GM19397 (cell line): ENCODE results near the gene MECR.

Source experiments
- ATAC-seq: cut with Tn5 transposase; IDR thresholded peaks from one replicate; pipeline ENCODE4 v1.9.1; 2021; ENCODE audit warnings: mild to moderate bottlenecking, moderate library complexity; ENCODE audit not compliant: unreplicated experiment

Gene MECR

DNA sequence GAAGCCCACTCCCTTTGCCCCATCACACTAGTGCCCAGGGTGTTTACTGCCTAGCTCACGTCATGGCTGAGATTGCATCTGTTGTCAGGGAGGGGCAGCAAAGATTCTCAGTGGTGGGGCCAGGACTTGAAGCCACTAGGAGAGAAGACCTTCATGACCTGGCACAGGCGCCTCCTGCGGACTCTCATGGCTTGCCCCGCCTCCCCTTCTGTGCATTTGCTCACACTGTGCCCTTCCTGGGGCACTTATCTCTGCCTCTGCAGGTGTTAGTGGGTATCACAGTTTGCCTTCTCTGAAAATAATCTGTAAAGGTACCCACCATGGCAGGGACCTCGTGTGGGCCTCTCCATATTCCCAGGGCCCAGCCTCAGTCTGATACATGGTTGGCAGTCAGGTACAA lies 25.7 kb upstream of the MECR start:
- no peak for ATAC-seq

DNA sequence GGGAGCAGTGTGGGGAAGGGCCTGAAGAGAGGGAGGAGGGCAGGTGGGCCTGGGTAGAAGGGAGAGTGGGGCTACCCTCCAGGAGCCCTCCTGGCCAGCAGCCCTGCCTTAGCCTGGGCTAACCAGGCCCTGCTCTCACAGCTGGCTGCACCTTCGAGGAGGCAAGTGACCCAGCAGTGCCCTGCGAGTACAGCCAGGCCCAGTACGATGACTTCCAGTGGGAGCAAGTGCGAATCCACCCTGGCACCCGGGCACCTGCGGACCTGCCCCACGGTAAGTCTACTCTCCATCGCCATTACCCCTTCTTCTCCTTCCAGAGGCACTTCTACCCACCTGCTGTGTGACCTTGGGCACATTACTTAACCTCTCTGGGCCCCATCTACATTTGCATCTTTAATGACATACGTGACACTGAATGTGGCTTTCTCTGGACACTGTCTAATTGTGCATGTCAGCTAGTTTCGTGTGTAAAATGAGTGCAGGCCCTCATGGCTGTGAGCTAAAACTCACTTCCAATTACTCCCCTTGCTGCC lies 24.5 kb upstream of the MECR start:
- no peak for ATAC-seq

DNA sequence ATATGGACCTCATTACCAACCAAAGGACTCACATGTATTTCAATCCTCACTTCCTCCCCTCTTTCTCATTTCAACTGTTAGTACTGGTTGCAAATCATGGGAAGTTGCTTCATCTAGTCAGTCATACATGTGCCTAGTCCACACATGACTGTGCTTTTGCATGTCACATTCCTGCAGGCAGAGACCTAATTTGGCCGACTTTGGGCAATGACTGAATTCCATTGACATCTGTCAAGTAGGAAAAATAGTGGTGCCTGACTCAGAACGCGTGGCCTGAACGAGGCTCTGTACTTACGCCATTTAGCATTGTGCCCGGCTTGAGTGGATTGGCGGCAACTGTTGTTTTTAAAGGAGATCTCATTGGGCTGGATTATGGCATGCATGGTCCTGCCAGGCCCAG lies 23.6 kb upstream of the MECR start:
- ATAC-seq: no peak

DNA sequence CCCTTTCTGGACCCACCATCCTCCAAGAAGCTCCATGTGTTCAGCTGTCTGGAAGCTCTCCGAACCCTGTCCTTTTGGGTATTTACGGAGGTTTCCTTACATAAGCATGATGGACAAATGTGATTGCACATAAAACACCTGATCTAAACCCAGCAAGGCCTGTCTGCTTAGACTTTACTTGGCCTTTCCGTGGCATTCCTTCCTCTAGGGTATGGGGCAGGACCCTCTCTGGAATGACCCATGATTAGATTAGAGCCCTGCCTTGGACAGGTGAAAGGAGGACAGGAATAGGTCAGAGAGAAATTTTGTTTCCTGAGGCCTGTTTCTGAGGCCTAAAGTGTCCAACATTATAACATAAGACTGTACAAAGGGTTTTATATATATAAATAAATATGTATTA lies 22.4 kb upstream of the MECR start:
- no peak for ATAC-seq

DNA sequence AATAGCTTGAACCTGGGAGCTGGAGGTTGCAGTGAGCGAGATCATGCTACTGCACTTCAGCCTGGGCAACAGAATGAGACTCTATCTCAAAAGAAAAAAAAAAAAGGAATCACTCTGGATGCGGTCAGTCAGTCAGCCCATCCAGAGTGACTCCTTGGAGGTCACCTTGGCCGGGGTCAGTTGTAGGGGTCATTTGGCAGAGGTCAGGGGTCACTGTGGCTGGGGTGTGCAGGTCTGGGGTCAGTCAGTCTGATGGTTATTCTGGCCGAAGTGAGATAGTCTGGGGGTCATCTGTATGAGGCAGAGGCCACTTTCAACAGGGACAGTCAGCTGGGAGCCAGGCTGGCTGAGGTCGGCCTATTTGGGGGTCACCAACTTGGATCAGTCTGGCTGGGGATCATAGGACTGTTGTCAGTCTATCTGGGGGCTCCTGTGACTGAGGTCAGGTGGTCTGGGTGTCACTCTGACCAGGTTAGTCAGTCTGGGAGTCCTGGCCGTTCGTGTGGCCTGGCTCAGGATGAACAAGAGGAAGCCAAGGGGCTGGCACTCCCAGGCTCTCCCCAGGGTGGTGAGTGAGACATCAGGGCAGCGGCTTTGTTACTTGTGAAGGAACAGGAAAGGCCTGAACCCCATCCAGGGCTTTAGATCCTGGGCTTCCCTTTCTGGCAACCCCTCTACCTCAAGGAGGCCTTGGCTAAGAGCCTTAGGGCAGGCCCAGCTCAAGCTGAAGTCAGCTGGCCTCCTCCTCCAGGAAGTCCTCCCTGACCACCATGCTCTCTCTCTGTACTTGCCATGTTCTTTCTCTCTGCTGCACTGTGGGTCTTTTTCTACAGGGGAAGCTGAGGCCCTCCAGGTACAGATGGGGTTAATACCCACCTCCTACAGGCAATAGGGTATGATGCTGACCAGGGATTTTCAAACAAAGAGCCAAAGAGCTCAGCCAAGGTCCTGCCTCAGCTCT lies 20.7 kb upstream of the MECR start:
- no peak for ATAC-seq

DNA sequence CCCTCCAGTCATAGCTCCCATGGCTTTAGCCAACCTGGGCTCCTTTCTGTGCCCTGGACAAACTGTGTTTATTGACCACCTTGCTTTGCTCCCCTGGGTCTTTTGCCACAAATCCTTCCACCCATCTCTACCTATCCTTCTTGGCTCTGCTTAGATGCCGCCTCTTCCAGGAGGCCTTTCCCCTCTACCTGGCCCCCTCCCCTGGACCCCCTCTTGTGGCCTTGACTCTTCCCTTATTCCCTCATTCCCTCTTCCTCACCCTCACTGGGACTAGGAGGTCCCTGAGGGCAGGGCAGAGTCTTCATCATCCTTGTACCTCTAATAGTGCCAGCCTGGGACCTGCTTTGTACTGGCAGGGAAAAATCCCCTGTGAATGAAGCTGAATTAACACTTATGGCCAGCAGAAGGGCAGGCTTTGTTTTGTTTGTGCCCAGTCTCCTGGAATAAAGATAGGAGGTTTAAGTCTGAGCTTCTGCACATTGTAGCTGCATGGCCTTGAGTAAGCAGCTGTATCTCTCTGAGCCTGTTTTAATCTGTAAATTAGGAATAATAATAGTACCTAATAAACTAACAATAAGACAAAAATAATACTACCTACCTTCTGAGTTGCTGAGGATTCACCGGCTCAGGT lies 19.3 kb upstream of the MECR start:
- no peak for ATAC-seq

DNA sequence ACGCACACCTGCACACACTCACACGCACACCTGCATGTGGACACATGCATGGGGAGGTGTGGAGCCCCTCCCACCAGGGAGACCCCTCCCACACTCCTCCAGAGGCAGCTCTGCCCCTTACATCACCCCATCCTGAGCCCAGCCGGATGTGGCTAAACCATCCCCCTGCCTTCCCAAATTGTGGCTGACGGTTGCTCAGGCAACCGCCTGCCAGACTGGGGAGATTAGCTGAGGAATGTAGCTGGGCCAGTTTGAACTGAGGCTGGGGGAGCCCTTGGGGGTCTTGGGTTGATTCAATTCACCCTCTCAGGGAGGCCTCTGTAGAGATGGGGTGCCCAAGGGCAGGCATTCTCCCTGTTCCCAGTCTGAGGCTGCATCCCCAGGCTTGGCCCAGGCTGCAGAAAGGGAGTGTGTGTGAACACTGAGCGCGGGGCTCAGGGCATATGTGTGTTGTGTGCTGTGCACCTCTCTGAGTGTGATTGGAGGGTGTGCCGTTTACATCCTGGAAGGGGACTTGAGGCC lies 18.5 kb upstream of the MECR start:
- no peak for ATAC-seq

DNA sequence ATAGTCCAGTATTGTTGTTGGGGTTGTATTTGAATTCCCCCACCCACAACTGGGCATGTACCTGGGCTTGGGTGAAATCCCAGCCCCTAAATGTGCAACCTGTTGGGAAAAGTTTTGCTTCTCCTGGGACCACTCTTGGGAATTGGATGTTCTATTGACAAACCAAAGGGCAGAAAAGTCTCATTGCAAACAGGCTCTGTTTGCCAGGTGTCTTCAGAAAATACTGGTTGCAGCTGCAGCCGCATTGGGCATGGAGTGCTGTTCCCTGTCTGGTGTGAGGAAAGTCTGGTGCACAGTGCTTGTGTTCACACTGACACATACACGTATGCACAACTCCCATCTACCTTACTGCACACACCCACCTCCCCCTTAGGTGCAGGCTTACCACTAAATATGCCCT lies 17.7 kb upstream of the MECR start:
- ATAC-seq: no peak

DNA sequence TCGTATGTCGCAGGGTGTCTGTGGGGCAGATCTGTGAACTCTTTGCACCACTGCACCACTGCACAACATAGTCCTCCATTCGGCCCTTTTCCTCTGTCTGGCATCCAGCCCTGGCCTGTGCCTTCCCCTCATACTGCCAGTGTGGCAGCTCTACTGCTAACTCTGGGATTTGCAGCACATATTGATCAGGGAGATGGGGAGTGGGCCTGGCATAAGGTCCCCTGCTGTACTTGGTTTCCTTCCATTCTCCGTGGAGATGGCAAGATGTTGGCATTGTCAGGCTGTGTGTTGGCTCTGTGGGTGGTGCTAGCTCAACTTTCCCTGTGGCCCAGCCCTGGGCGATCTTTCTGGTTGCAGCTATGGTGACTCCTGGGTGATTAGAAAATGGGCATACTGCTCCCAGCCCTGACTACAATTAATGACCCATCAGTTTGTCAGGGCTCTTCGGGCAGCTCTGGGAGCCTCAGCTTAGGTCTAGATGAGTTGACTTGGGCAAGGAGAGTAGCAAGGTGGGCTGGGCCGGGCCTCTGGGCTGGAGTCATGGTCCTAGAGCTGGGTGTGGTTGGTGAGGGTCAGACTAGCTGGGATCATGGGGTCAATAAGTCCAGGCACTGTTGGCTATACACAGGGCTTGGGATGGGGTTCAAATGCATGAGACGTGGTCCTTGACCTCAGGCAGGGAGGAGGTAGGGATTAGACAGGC lies 17.0 kb upstream of the MECR start:
- no peak for ATAC-seq

DNA sequence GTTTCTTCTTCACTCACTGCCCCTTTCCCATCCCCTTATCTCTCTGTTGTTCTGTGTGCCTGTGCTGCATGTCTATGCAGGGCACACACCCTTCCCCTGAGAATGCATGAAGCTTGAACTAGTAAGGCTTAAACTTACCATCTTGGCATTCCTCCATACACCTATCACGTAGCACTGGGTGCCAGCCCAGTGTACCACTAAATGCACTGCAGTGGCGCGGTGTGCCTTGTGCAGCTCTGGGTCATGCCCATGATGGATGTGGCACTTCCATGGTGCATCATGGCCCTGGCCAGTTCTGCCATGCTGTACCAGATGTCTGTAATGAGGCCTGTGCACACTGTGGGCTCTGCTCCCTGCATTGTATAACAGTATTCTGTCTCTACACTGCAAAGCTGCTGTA lies 16.3 kb upstream of the MECR start:
- ATAC-seq: no peak

DNA sequence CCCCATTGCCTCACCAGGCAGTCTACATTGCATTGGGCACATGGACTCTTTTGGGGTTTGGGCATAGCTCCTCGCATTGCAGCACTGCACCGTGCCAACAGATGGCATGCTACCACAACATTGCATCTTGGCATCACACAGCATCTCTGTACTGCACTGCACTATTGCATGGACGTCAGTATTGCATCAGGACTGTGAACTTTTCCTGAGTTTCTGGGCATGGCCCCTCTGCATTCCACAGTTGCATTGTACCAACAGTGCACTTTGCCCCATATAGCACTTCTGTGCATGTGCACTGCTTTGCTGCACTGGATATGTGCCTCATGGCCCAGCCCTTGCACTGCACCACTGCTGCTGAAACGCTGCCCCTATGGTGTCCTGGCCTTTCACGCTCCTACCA lies 15.1 kb upstream of the MECR start:
- ATAC-seq: no peak

DNA sequence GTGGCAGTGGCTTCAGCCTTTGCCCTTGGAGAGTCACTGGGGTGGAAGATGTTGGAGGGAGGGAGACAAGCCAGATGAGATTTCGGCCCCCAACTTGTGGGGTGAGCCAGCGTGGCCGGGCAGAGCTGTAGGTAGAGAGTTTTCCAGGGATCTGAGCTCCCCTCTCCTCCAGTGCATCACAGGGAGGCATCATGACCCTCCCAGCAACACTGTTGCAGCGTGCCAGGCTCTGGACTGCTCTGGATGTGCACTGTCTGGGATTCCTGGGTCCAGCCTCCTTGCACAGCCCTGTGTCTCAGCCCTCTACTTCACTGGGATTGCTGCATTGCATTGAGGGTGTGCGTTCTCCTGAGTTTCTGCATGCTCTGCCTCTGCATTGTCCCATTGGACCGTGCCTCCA lies 14.5 kb upstream of the MECR start:
- no peak for ATAC-seq

DNA sequence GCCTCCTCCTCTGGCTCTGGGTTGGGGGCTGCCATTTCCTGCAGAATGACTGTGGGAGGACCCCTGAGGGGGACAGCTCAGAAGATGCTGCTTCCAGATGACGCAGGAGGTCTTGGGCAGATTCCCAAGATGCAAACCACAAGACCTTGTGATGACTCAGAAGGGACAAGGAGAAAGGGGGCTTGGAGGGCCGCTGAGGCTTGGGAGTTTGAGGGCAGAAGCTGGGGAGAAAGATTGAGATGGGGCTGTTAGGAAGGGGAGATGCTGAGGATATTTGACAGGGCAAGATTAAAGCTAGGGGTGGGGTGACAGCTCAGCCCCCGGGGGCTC lies 13.1 kb upstream of the MECR start:
- ATAC-seq: no peak

DNA sequence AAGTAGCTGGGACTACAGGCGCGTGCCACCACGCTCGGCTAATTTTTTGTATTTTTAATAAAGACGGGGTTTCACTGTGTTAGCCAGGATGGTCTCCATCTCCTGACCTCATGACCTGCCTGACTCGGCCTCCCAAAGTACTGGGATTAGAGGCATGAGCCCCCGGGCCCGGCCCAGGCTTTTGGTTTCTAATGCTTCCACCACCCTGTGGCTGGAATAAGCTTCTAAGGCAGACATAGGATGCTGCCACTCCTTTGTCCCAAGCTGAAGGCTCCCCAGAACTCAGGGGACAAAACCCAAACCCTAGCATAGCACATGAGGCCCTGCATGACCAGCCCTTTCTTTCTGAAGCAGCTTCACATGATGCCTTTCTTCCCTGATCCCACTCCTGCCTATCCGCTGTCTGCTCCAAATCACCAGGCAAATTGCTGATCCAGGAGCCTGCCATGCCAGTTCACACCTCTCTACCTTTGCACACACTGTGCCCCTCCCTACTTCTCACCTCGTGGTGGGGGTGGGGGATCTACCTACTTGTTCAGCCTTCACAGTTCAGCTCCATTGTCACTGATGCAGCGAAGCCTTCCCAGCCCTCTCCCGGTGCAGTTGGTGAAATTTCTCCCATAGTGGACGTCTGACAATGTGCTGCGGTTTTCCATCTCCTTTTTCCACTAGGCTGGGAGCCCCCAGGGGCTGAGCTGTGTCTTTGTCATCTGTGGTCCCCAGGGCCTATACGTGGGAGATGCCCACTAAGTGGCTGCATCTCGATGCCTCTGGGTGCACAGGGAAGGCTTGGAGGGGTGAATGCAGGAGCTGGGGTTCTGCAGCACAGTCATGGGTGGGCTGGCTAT lies 12.5 kb upstream of the MECR start:
- ATAC-seq: no peak

DNA sequence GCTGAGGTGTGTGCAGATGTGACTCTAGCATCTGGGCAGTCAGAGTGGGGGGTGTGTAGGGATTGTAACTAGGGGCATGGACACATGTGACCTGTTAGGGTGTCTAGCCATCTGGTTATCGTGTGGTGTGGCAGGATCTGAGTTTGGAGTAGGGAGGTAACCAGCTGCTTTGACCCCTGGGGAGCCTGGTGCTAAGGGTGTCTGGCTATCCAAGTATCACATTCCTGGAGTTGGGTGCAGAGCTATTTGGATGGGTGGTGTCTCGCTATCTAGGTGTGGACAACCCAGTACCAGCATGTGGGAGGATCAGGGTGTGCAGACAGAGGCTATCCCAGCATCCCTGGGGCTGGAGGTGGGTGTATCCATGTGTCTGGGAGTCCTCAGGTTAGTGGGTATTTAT lies 10.3 kb upstream of the MECR start:
- ATAC-seq: no peak

DNA sequence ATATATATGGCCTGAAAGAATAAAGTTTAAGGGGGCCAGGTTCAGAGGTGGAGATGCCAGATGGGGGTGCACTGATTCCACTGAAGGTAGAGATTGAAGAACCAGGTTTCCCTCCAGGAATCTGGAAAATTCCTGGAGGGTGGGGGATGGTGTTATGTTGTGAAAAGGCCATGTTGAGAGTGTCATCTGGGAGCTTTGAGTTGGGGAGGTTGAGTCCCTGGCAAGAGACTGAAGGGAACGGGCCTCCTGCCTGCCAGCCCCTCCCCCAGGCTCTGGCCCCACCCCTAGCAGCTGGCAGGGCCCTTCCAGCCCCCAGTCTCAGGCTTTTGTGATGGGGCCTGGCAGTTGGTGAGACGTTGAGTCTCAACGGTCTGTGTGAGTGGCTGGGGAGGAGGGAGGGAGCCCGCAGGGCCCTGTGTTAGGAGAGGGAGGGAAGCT lies 9.7 kb upstream of the MECR start:
- no peak for ATAC-seq

DNA sequence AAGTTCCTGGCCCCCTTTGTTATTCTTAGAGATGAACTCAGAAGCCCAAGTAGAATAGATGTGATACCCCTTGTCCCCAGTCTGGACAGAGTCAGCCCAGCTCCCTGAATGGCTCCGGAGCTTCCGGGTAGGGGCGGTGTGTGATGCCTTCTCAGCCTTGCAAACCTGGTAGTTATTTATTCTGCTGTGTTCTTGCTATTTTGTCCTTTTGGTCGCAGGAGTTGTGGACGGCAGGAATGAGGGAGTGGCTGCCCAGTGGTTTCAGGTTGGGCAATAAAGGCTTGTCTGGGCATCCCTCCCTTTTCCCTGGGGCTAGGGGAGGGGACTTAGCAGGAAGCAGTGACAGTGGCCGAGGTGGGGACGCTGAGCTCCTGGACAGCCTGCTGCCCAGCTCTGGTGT lies 8.4 kb upstream of the MECR start:
- ATAC-seq: no peak

DNA sequence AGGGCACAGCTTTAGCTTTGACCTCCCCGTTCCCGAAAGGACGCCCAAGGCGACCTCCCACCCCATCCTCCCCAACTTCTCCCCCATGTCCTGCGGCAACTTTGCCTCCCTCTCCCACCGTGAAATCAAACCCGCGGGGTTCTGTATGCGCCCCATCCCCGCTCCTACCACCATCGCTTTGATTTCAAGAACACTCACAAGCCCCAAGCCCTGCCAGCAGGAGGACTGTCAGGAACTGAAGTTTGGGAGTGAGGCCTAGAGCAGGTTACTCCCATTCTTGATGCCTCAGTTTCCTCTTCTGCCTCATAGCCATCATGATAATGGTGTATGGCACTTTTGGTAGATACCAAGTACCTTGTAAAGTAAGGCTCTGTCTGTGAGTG lies 7.9 kb upstream of the MECR start:
- ATAC-seq: no peak

DNA sequence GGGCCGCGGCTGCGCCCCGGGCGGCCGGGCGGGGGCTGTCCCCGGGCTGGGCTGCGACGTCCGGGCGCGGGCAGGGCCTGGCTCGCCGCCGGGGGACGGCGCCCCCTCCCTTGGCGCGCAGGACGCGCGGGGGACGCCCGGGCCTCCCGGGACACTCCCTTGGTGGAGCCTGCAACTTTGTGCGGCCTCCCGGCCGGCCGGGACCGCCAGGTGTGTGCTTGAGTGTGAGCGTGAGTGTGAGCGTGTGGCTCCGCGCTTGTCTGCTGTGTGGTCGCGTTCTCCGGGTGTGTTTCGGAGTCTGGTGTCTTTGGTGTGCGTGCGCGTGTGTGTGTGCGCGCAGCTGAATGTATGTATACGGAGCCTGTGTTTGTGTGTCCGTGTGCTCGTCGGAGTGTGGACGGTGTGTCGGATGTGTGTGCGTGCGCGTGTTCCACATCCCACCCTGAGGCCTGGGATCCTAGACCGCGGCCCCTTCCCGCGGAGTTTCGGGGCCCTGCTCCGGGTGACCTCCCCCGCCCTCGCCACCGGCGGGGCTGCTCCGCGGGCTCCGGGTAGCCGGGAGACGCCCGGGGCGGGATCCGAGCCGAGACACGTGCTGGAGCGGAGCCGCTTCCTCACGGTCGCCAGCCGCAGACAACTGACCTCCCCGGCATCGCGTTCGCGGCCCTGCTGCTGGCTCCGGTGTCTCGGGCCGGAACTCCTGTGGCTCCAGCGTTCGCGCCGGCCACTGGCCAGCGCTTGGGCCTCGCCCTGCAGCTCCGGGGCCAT lies 7.3 kb upstream of the MECR start:
- ATAC-seq: no peak
